T-helper 2 cell treated with Interferon-gamma antibody and Interleukin-4, amounts not matched to agents 100 ng/mL and 5 ng/mL, for 36 hours (primary cell): ENCODE measurements around the gene RFC3. TPM values are rescaled to one million over a fixed set of nuclear protein-coding genes. Genes with fewer than 3 reads are reported as not detected.
"Not testable (repeated sequence)": the region's sequence is repeated elsewhere in the genome, so short reads cannot be mapped to it uniquely, and the experiment has no call there.

Experiments
- intact Hi-C: fragments of 100-400 bp; cut with micrococcal nuclease; formaldehyde crosslinking; loops from one replicate; pipeline ENCODE4 v1.15.1; 2023
- total RNA-seq: library from RNA; stranded (reverse); gene quantifications from 2 replicates; pipeline ENCODE4 v1.2.3, GENCODE V29; 2022

RFC3 gene
- total RNA-seq = 42.5 and 43.8 TPM in 2 replicates

GRCh38 chr13:33817901-33818706 is at the start of gene RFC3:
Gene RFC3 (plus strand): TSS chr13:33818149. CDS start chr13:33818179, 30 bp downstream.
- intact Hi-C loops = loop anchor here (1.0 to 10.0 kb wide), 5 partner anchors 31 to 1281 kb away; partner anchors contain the start of gene N4BP2L2

GRCh38 chr13:33771296-33771695 is 46.7 kb upstream of the RFC3 start:
- intact Hi-C loops = no loop called here

GRCh38 chr13:33773790-33774462 is 44.0 kb upstream of the RFC3 start:
- intact Hi-C loops = no loop called here

- intact Hi-C loops = no loop called here
Observed at GRCh38 chr13:33775339-33776108, 42.4 kb upstream of the RFC3 start.

GRCh38 chr13:33776239-33776881 is 41.6 kb upstream of the RFC3 start:
- intact Hi-C loops = no loop called here

GRCh38 chr13:33782631-33783030 is 35.3 kb upstream of the RFC3 start:
- intact Hi-C loops = no loop called here

- intact Hi-C loops = not testable (repeated sequence)
Observed at GRCh38 chr13:33783212-33783611, 34.7 kb upstream of the RFC3 start.

GRCh38 chr13:33784738-33785137 is 33.2 kb upstream of the RFC3 start:
- intact Hi-C loops = loop anchor here (5.0 kb wide), 1 partner anchor 42 kb away; no protein-coding TSS in a partner anchor

- intact Hi-C loops = loop anchor here (5.0 kb wide), 1 partner anchor 43 kb away; no protein-coding TSS in a partner anchor
Observed at GRCh38 chr13:33785384-33785783, 32.6 kb upstream of the RFC3 start.

- intact Hi-C loops = loop anchor here (1.0 to 5.0 kb wide), 3 partner anchors 31 to 245 kb away; partner anchors contain the start of gene RFC3
Observed at GRCh38 chr13:33787051-33787591, 30.8 kb upstream of the RFC3 start.

- intact Hi-C loops = loop anchor here (5.0 kb wide), 1 partner anchor 47 kb away; no protein-coding TSS in a partner anchor
Observed at GRCh38 chr13:33789066-33789606, 28.8 kb upstream of the RFC3 start.

GRCh38 chr13:33789739-33790138 is 28.2 kb upstream of the RFC3 start:
- intact Hi-C loops = loop anchor here (5.0 kb wide), 1 partner anchor 47 kb away; no protein-coding TSS in a partner anchor

GRCh38 chr13:33793726-33794125 is 24.2 kb upstream of the RFC3 start:
- intact Hi-C loops = no loop called here

GRCh38 chr13:33794576-33794975 is 23.4 kb upstream of the RFC3 start:
- intact Hi-C loops = no loop called here

- intact Hi-C loops = no loop called here
Observed at GRCh38 chr13:33796095-33796494, 21.9 kb upstream of the RFC3 start.

GRCh38 chr13:33797622-33798021 is 20.3 kb upstream of the RFC3 start:
- intact Hi-C loops = no loop called here

- intact Hi-C loops = no loop called here
Observed at GRCh38 chr13:33798023-33798422, 19.9 kb upstream of the RFC3 start.

GRCh38 chr13:33799950-33800592 is 17.9 kb upstream of the RFC3 start:
- intact Hi-C loops = no loop called here

- intact Hi-C loops = no loop called here
Observed at GRCh38 chr13:33800646-33801186, 17.2 kb upstream of the RFC3 start.
